A549 (cell line): ENCODE results near the gene TUBB6. TPM values are rescaled to one million over a fixed set of nuclear protein-coding genes. Genes with fewer than 3 reads are reported as not detected.

Experiments
- ATAC-seq, 2 experiments: fragments of 200-7000 bp in 1 of 2; fragments of >200 bp in 1 of 2; cut with Nextera tagmentation in 1 of 2; cut with Tn5 transposase in 1 of 2; 3 replicates each; pipeline versions ENCODE4 v1.8.0 to v1.9.1; 2018 to 2020; ENCODE audit warnings: mild to moderate bottlenecking in 1 of 2, moderate library complexity in 1 of 2
- CTCF ChIA-PET: fragments of 300-600 bp; sonication (Branson Sonifier 250); formaldehyde crosslinking; extraction: SDS; loops from one replicate; lab custom pipeline; 2021; ENCODE audit warnings: antibody characterized with exemption, inconsistent platforms; lab: Yijun Ruan, JAX
- POLR2A ChIA-PET: fragments of 350-600 bp; formaldehyde crosslinking; extraction: SDS; loops from one replicate; lab custom pipeline; 2021; ENCODE audit warnings: antibody characterized with exemption, inconsistent platforms; lab: Yijun Ruan, JAX
- DNase-seq, 2 experiments: peaks; one replicate each; pipeline versions ENCODE4 v3.0.0 to v3.0.0-alpha.2; 2011 to 2016; ENCODE audit warnings: low read depth in 1 of 2, low spot score in 1 of 2
- FAIRE-seq: peaks from 2 replicates; lab custom pipeline; 2011; peaks lifted over from hg19 to GRCh38; lab: Jason Lieb, UNC
- H3K27ac ChIP-seq, 2 experiments: fragments of >200 bp; sonication (Bioruptor Twin); formaldehyde crosslinking; 3 replicates each; pipeline ENCODE4 v1.5.1; 2016 to 2017
- H3K4me1 ChIP-seq: fragments of >200 bp; sonication (Bioruptor Twin); formaldehyde crosslinking; 3 replicates; pipeline ENCODE4 v1.6.1; 2016
- H3K4me2 ChIP-seq: fragments of >200 bp; sonication (Bioruptor Twin); formaldehyde crosslinking; 3 replicates; pipeline ENCODE4 v1.6.1; 2016
- H3K4me3 ChIP-seq: fragments of >200 bp; sonication (Bioruptor Twin); formaldehyde crosslinking; 3 replicates; pipeline ENCODE4 v1.5.1; 2016
- H3K9me3 ChIP-seq: fragments of >200 bp; sonication (Bioruptor Twin); formaldehyde crosslinking; 3 replicates; pipeline ENCODE4 v1.6.1; 2016
- CBX2 ChIP-seq: fragments of 200-600 bp; sonication (generic); IDR thresholded peaks from 2 replicates; pipeline ENCODE4 v1.6.1; 2016; ENCODE audit warnings: low read depth, mild to moderate bottlenecking, borderline replicate concordance
- CBX8 ChIP-seq: fragments of 200-600 bp; sonication (generic); IDR thresholded peaks from 2 replicates; pipeline ENCODE4 v1.6.1; 2016
- CEBPB ChIP-seq, 2 experiments: fragments of >200 bp in 1 of 2; sonication (Bioruptor Twin) in 1 of 2; formaldehyde crosslinking in 1 of 2; IDR thresholded peaks; 2 replicates each; pipeline ENCODE4 v1.6.1; 2012 to 2016
- EP300 ChIP-seq, 2 experiments: fragments of >200 bp; sonication (Bioruptor Twin); formaldehyde crosslinking; IDR thresholded peaks; 2 replicates in 1 of 2; 3 replicates in 1 of 2; pipeline ENCODE4 v1.6.1; 2016 to 2017
- HOXB13 ChIP-seq: fragments of 250-450 bp; sonication (Bioruptor Pico); IDR thresholded peaks from 2 replicates; pipeline ENCODE4 v1.5.0; 2020; ENCODE audit warnings: low read depth, mild to moderate bottlenecking, moderate library complexity
- JUNB ChIP-seq: fragments of >200 bp; sonication (Bioruptor Twin); formaldehyde crosslinking; IDR thresholded peaks from 2 replicates; pipeline ENCODE4 v1.6.1; 2016
- KDM5A ChIP-seq: fragments of 200-600 bp; sonication (generic); IDR thresholded peaks from 2 replicates; pipeline ENCODE4 v1.6.1; 2016; ENCODE audit warnings: antibody characterized with exemption, mild to moderate bottlenecking
- MAFK ChIP-seq: fragments of 450-650 bp; IDR thresholded peaks from 2 replicates; pipeline ENCODE4 v1.6.1; 2014; ENCODE audit not compliant: partially characterized antibody
- MAZ ChIP-seq: fragments of 150-350 bp; IDR thresholded peaks from 2 replicates; pipeline ENCODE4 v1.6.1; 2014; ENCODE audit warnings: antibody characterized with exemption, low read depth, low read length, borderline replicate concordance
- NPAS2 ChIP-seq: fragments of 250-450 bp; sonication (Bioruptor Pico); IDR thresholded peaks from 2 replicates; pipeline ENCODE4 v1.8.0; 2022; ENCODE audit warnings: mild to moderate bottlenecking, moderate library complexity, borderline replicate concordance
- NR3C1 ChIP-seq: fragments of >200 bp; sonication (Bioruptor Twin); formaldehyde crosslinking; IDR thresholded peaks from 3 replicates; pipeline ENCODE4 v1.6.1; 2017
- PHF8 ChIP-seq: fragments of 200-600 bp; sonication (generic); IDR thresholded peaks from 2 replicates; pipeline ENCODE4 v1.6.1; 2016; ENCODE audit warnings: low read depth, mild to moderate bottlenecking, antibody characterized with exemption, moderate library complexity, borderline replicate concordance
- RNF2 ChIP-seq: fragments of 200-600 bp; sonication (generic); IDR thresholded peaks from 2 replicates; pipeline ENCODE4 v1.6.1; 2016; ENCODE audit warnings: low read depth, mild to moderate bottlenecking, antibody characterized with exemption, moderate library complexity, borderline replicate concordance
- SREBF2 ChIP-seq: fragments of 450-650 bp; IDR thresholded peaks from 2 replicates; pipeline ENCODE4 v1.6.1; 2014; ENCODE audit warnings: mild to moderate bottlenecking, moderate library complexity
- TFCP2L1 ChIP-seq: fragments of 250-450 bp; sonication (Bioruptor Pico); IDR thresholded peaks from 2 replicates; pipeline ENCODE4 v1.5.0; 2021; ENCODE audit warnings: mild to moderate bottlenecking
- ZSCAN20 ChIP-seq: fragments of 250-450 bp; sonication (Bioruptor Pico); IDR thresholded peaks from 2 replicates; pipeline ENCODE4 v1.8.0; 2022; ENCODE audit warnings: mild to moderate bottlenecking, moderate library complexity
- WGBS: methylation state at CpG from one replicate; pipeline ENCODE4 v1.1.6; 2017; ENCODE audit errors: missing lambda C conversion rate; 5-methylcytosine and 5-hydroxymethylcytosine counted together
- polyA plus RNA-seq, 4 experiments: library from polyadenylated mRNA; depleted of rRNA in 3 of 4; stranded (reverse); fragments of >200 nt; fragmentation: RNase III in 1 of 4; extraction: RNeasy Plus Mini Kit Qiagen cat#74134 plus additional on column Dnase treatment in 1 of 4; gene quantifications; 2 replicates in 3 of 4; 3 replicates in 1 of 4; pipeline ENCODE4 v1.2.3, GENCODE V29; 2011 to 2017
- TF ChIP-seq, protein P1 (sequence below): IDR thresholded peaks from 2 replicates; pipeline ENCODE4 v1.6.1; 2012
- TF ChIP-seq, protein P2 (sequence below): fragments of >200 bp; sonication (Bioruptor Twin); formaldehyde crosslinking; IDR thresholded peaks from 3 replicates; pipeline ENCODE4 v1.6.1; 2016
- TF ChIP-seq, protein P3 (sequence below): IDR thresholded peaks from 2 replicates; pipeline ENCODE4 v1.6.1; 2012; ENCODE audit warnings: low read depth, borderline replicate concordance

Gene TUBB6
- polyA plus RNA-seq, 2 of the 4 experiments (the other 2 are of a cell fraction) = 88.5 to 235 TPM

DNA sequence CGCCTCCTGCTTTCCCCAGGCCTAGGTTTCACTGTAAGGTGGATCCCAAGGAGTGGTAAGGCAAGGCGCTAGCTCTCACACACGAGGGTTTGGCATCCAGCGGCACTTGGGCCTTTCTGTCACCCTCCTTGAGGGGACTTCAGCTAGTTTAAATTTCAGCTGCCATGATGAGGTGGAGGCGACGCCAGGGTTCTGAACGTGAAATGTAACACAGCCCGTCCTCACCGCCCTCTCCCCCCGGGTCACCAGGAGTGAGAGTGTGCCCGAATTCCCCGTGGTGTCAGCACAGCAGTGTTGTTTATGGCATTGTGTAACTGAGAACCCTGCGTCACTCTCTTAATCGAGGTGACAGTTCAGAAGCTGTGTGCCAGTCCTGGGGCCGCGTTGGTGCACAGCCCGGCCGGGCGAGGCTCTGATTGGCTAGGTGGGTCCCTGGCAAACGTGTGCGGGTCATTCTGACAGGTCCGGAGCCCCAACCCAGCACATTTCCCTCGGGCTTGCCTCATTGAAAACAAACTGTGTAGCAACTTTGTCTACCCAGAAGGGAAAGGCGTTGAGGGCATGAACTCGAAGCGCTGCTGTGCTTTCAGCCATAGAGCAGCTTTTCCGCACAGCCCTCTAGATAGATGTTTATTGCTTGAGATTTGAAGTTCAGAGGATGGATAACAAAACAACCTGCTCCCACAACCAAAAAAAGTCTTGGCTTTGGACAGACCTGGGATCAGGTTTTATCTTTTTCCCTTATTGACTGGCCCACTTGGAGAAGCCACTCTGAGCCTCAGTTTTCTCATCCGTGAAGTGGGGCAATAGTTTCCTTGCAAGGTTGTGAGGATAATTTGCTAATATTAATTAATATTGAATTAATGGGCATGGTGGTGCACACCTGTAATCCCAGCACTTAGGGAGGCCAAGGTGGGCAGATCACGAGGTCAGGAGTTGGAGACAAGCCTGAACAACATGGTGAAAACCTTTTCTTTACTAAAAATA lies 49.0 kb upstream of the TUBB6 start (continued):
- TF ChIP-seq SREBF2 (no peak), NR3C1 (no peak), RNF2 (no peak), TFCP2L1 (CRISPR knock-in tag) (no peak)

DNA sequence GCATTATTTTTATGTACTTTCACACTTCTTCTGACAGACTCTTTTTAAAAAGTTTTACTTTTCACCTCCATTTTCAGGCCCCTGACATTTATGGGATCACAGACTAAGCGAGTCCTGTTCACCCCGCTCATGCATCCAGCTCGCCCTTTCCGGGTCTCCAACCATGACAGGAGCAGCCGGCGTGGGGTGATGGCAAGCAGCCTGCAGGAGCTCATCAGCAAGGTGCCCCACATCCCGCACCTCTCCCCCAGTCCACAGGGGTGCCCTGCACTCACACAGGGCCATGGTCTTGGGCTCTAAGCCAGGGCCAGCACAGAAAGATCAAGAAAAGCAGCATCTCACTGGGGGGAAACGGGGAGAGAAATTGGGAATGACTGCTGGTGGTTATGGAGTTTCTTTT lies 45.3 kb upstream of the TUBB6 start:
- CTCF ChIA-PET = interaction anchor here (0.6 to 4.2 kb wide), 2 partner anchors 9 to 18 kb away, joined by 3 to 30 read pairs; no protein-coding TSS in a partner anchor
- Histone ChIP-seq H3K27ac (no peak overlapping the region), H3K4me1 (no peaks in the 10 kb centered on the region), H3K4me2 (no peak overlapping the region), H3K9me3 (no peaks in the 10 kb centered on the region), H3K4me3 (no peak overlapping the region)
- WGBS = 57% methylated on average over 8 of the region's 8 CpGs
- ATAC-seq (no peak), DNase-seq (no peak), FAIRE-seq (no peak)
- POLR2A ChIA-PET = no interaction called here
- no peak for TF ChIP-seq HOXB13 (CRISPR knock-in tag)
- no peak for TF ChIP-seq MAZ
- no peak for TF ChIP-seq KDM5A
- no peak for TF ChIP-seq MAFK
- no peak for TF ChIP-seq CEBPB (IDR thresholded peaks at IDR 0.05)
- TF ChIP-seq NPAS2 (CRISPR knock-in tag) = no peak
- TF ChIP-seq, protein P1, sequence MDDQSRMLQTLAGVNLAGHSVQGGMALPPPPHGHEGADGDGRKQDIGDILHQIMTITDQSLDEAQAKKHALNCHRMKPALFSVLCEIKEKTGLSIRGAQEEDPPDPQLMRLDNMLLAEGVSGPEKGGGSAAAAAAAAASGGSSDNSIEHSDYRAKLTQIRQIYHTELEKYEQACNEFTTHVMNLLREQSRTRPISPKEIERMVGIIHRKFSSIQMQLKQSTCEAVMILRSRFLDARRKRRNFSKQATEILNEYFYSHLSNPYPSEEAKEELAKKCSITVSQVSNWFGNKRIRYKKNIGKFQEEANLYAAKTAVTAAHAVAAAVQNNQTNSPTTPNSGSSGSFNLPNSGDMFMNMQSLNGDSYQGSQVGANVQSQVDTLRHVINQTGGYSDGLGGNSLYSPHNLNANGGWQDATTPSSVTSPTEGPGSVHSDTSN = no peak
- TF ChIP-seq CBX8 = no peak
- no peak for TF ChIP-seq CBX2
- no peak for TF ChIP-seq ZSCAN20 (CRISPR knock-in tag)
- no peak for TF ChIP-seq JUNB
- TF ChIP-seq, protein P2, sequence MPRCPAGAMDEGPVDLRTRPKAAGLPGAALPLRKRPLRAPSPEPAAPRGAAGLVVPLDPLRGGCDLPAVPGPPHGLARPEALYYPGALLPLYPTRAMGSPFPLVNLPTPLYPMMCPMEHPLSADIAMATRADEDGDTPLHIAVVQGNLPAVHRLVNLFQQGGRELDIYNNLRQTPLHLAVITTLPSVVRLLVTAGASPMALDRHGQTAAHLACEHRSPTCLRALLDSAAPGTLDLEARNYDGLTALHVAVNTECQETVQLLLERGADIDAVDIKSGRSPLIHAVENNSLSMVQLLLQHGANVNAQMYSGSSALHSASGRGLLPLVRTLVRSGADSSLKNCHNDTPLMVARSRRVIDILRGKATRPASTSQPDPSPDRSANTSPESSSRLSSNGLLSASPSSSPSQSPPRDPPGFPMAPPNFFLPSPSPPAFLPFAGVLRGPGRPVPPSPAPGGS = no peak
- TF ChIP-seq EP300 (IDR thresholded peaks at IDR 0.05) = no peak

DNA sequence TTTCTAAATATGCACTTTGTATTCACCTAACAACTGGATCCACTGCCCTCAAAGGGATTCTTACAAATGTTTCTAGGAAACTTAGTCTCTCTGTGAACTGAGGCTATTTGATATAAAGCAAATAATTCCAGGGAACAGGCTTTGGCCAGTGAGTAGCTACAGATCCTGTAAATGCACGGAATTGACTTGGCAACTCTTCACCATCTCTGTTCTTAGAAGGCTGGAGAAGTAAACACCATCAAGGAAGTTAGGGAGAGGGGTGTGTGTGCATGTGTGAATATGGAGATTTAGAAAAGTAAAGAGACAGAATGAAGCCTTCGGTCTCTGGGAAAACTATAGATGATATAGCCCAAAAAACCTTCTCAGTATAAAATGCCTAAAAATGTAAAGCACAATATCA lies 43.2 kb upstream of the TUBB6 start:
- FAIRE-seq (no peak), DNase-seq (no peak)
- POLR2A ChIA-PET = no interaction called here
- H3K4me2 ChIP-seq = no peak overlapping the region
- H3K9me3 ChIP-seq = no peaks in the 10 kb centered on the region
- H3K27ac ChIP-seq = no peak overlapping the region
- no peak overlapping the region for H3K4me3 ChIP-seq
- CTCF ChIA-PET = interaction anchor here (1.0 to 1.9 kb wide), 2 partner anchors 18 to 28 kb away, joined by 4 to 7 read pairs; no protein-coding TSS in a partner anchor
- H3K4me1 ChIP-seq = no peaks in the 10 kb centered on the region
- no peak for TF ChIP-seq PHF8
- TF ChIP-seq, protein P3, sequence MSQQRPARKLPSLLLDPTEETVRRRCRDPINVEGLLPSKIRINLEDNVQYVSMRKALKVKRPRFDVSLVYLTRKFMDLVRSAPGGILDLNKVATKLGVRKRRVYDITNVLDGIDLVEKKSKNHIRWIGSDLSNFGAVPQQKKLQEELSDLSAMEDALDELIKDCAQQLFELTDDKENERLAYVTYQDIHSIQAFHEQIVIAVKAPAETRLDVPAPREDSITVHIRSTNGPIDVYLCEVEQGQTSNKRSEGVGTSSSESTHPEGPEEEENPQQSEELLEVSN = no peak
- TF ChIP-seq EP300 (IDR thresholded peaks at IDR 0.05) = no peak
- TF ChIP-seq, all 56 proteins: peak for 0
- 53% methylated on average over 2 of the region's 2 CpGs for WGBS
- no peak for ATAC-seq
